ENCODE measurements around the gene PPIP5K1. TPM values are rescaled to one million over a fixed set of nuclear protein-coding genes. Genes with fewer than 3 reads are reported as not detected.
"Not testable (repeated sequence)": the region's sequence is repeated elsewhere in the genome, so short reads cannot be mapped to it uniquely, and the experiment has no call there.

The PPIP5K1 gene
- total RNA-seq, 1 donor from 2014 or later, result 62.4 TPM

GRCh38 chr15:43574607-43575006, 15.4 kb downstream of the PPIP5K1 start:
- H3K36me3 Mint-ChIP-seq (ENCODE audit: low read depth); H3K9me3 Mint-ChIP-seq; H3K4me1 Mint-ChIP-seq (ENCODE audit: low read depth); H3K4me3 Mint-ChIP-seq (ENCODE audit: low read depth); intact Hi-C loops (cut with micrococcal nuclease); DNase-seq (ENCODE audit: low spot score); H3K27ac Mint-ChIP-seq; H3K27me3 Mint-ChIP-seq (ENCODE audit: low read depth): not testable (repeated sequence)

- H3K4me1 Mint-ChIP-seq (ENCODE audit: low read depth); DNase-seq (ENCODE audit: low spot score); H3K27me3 Mint-ChIP-seq (ENCODE audit: low read depth); H3K36me3 Mint-ChIP-seq (ENCODE audit: low read depth); H3K4me3 Mint-ChIP-seq (ENCODE audit: low read depth); H3K9me3 Mint-ChIP-seq; H3K27ac Mint-ChIP-seq; intact Hi-C loops (cut with micrococcal nuclease): not testable (repeated sequence)
Measured at GRCh38 chr15:43566615-43567014, 23.4 kb downstream of the PPIP5K1 start.

- DNase-seq (ENCODE audit: low spot score); H3K4me3 Mint-ChIP-seq (ENCODE audit: low read depth); H3K27ac Mint-ChIP-seq; H3K36me3 Mint-ChIP-seq (ENCODE audit: low read depth); H3K9me3 Mint-ChIP-seq; H3K27me3 Mint-ChIP-seq (ENCODE audit: low read depth); intact Hi-C loops (cut with micrococcal nuclease); H3K4me1 Mint-ChIP-seq (ENCODE audit: low read depth): not testable (repeated sequence)
Measured at GRCh38 chr15:43563793-43564192, 26.2 kb downstream of the PPIP5K1 start.

- intact Hi-C loops (cut with micrococcal nuclease); H3K4me1 Mint-ChIP-seq (ENCODE audit: low read depth): not testable (repeated sequence)
Measured at GRCh38 chr15:43562753-43563152, 27.3 kb downstream of the PPIP5K1 start.

GRCh38 chr15:43552986-43553385, 37.0 kb downstream of the PPIP5K1 start:
- Mint-ChIP-seq H3K9me3 (no peaks in the 10 kb centered on the region), H3K27me3 (ENCODE audit: low read depth) (no peaks in the 10 kb centered on the region), H3K4me3 (ENCODE audit: low read depth) (no peak overlapping the region), H3K36me3 (ENCODE audit: low read depth) (peaks cover 3% of the 10 kb centered on the region), H3K27ac (no peak overlapping the region), H3K4me1 (ENCODE audit: low read depth) (no peaks in the 10 kb centered on the region)
- DNase-seq (ENCODE audit: low spot score), result no peak
- intact Hi-C loops (cut with micrococcal nuclease), result no loop called here

More at GRCh38 chr15:43562753-43563152, 27.3 kb downstream of the PPIP5K1 start:
- not testable (repeated sequence) for DNase-seq (ENCODE audit: low spot score); H3K9me3 Mint-ChIP-seq; H3K36me3 Mint-ChIP-seq (ENCODE audit: low read depth); H3K27me3 Mint-ChIP-seq (ENCODE audit: low read depth); H3K4me3 Mint-ChIP-seq (ENCODE audit: low read depth); H3K27ac Mint-ChIP-seq

GRCh38 chr15:43552256-43552655, 37.8 kb downstream of the PPIP5K1 start:
- intact Hi-C loops (cut with micrococcal nuclease), result no loop called here
- no peak overlapping the region for H3K4me3 Mint-ChIP-seq (ENCODE audit: low read depth)

GRCh38 chr15:43550527-43551363, 39.3 kb downstream of the PPIP5K1 start:
- Mint-ChIP-seq H3K4me3 (ENCODE audit: low read depth) (no peak overlapping the region), H3K27me3 (ENCODE audit: low read depth) (no peaks in the 10 kb centered on the region), H3K4me1 (ENCODE audit: low read depth) (no peaks in the 10 kb centered on the region), H3K9me3 (no peaks in the 10 kb centered on the region), H3K36me3 (ENCODE audit: low read depth) (peaks cover 5% of the 10 kb centered on the region), H3K27ac (no peak overlapping the region)
- DNase-seq (ENCODE audit: low spot score), result no peak
- intact Hi-C loops (cut with micrococcal nuclease), result no loop called here

More at GRCh38 chr15:43552256-43552655, 37.8 kb downstream of the PPIP5K1 start:
- no peak for DNase-seq (ENCODE audit: low spot score)
- Mint-ChIP-seq H3K4me1 (ENCODE audit: low read depth) (no peaks in the 10 kb centered on the region), H3K9me3 (no peaks in the 10 kb centered on the region), H3K27me3 (ENCODE audit: low read depth) (no peaks in the 10 kb centered on the region), H3K36me3 (ENCODE audit: low read depth) (peaks cover 5% of the 10 kb centered on the region), H3K27ac (no peak overlapping the region)

- no peaks in the 10 kb centered on the region for H3K4me1 Mint-ChIP-seq (ENCODE audit: low read depth)
Measured at GRCh38 chr15:43547539-43547938, 42.5 kb downstream of the PPIP5K1 start.

GRCh38 chr15:43545426-43545825, 44.6 kb downstream of the PPIP5K1 start:
- Mint-ChIP-seq H3K9me3 (no peaks in the 10 kb centered on the region), H3K4me1 (ENCODE audit: low read depth) (peaks cover 4% of the 10 kb centered on the region), H3K27ac (no peak overlapping the region), H3K27me3 (ENCODE audit: low read depth) (no peaks in the 10 kb centered on the region), H3K36me3 (ENCODE audit: low read depth) (peaks cover 5% of the 10 kb centered on the region), H3K4me3 (ENCODE audit: low read depth) (no peak overlapping the region)
- intact Hi-C loops (cut with micrococcal nuclease), result no loop called here
- DNase-seq (ENCODE audit: low spot score), result no peak

More at GRCh38 chr15:43547539-43547938, 42.5 kb downstream of the PPIP5K1 start:
- intact Hi-C loops (cut with micrococcal nuclease), result no loop called here
- Mint-ChIP-seq H3K27ac (no peak overlapping the region), H3K9me3 (no peaks in the 10 kb centered on the region), H3K4me3 (ENCODE audit: low read depth) (no peak overlapping the region), H3K36me3 (ENCODE audit: low read depth) (peaks cover 5% of the 10 kb centered on the region), H3K27me3 (ENCODE audit: low read depth) (no peaks in the 10 kb centered on the region)
- no peak for DNase-seq (ENCODE audit: low spot score)

- no peaks in the 10 kb centered on the region for H3K27me3 Mint-ChIP-seq (ENCODE audit: low read depth)
- no peak overlapping the region for H3K4me3 Mint-ChIP-seq (ENCODE audit: low read depth)
- no peaks in the 10 kb centered on the region for H3K9me3 Mint-ChIP-seq
- peaks cover 5% of the 10 kb centered on the region for H3K36me3 Mint-ChIP-seq (ENCODE audit: low read depth)
- peaks cover 4% of the 10 kb centered on the region for H3K4me1 Mint-ChIP-seq (ENCODE audit: low read depth)
- intact Hi-C loops (cut with micrococcal nuclease), result no loop called here
- DNase-seq (ENCODE audit: low spot score), result no peak
- no peak overlapping the region for H3K27ac Mint-ChIP-seq
Measured at GRCh38 chr15:43544266-43544665, 45.7 kb downstream of the PPIP5K1 start.

- intact Hi-C loops (cut with micrococcal nuclease), result no loop called here
- Mint-ChIP-seq H3K4me1 (ENCODE audit: low read depth) (peaks cover 4% of the 10 kb centered on the region), H3K36me3 (ENCODE audit: low read depth) (no peaks in the 10 kb centered on the region), H3K9me3 (no peaks in the 10 kb centered on the region), H3K27ac (no peak overlapping the region), H3K27me3 (ENCODE audit: low read depth) (no peaks in the 10 kb centered on the region), H3K4me3 (ENCODE audit: low read depth) (no peak overlapping the region)
- DNase-seq (ENCODE audit: low spot score), result no peak
Measured at GRCh38 chr15:43541785-43542184, 48.2 kb downstream of the PPIP5K1 start.

- H3K27ac Mint-ChIP-seq, result no peak overlapping the region
- no peak for DNase-seq (ENCODE audit: low spot score)
- intact Hi-C loops (cut with micrococcal nuclease), result no loop called here
- no peaks in the 10 kb centered on the region for H3K9me3 Mint-ChIP-seq
- no peak overlapping the region for H3K4me3 Mint-ChIP-seq (ENCODE audit: low read depth)
- no peaks in the 10 kb centered on the region for H3K36me3 Mint-ChIP-seq (ENCODE audit: low read depth)
- H3K27me3 Mint-ChIP-seq (ENCODE audit: low read depth), result no peaks in the 10 kb centered on the region
- peaks cover 4% of the 10 kb centered on the region for H3K4me1 Mint-ChIP-seq (ENCODE audit: low read depth)
Measured at GRCh38 chr15:43538091-43538490, 51.9 kb downstream of the PPIP5K1 start.

- intact Hi-C loops (cut with micrococcal nuclease), result no loop called here
- no peaks in the 10 kb centered on the region for H3K9me3 Mint-ChIP-seq
- no peaks in the 10 kb centered on the region for H3K27me3 Mint-ChIP-seq (ENCODE audit: low read depth)
- no peak overlapping the region for H3K27ac Mint-ChIP-seq
- no peaks in the 10 kb centered on the region for H3K36me3 Mint-ChIP-seq (ENCODE audit: low read depth)
- H3K4me1 Mint-ChIP-seq (ENCODE audit: low read depth), result no peaks in the 10 kb centered on the region
- no peak overlapping the region for H3K4me3 Mint-ChIP-seq (ENCODE audit: low read depth)
- DNase-seq (ENCODE audit: low spot score), result no peak
Measured at GRCh38 chr15:43534897-43535296, 55.1 kb downstream of the PPIP5K1 start.

Data from activated T-helper 2 cell treated with anti-CD3 and anti-CD28 coated beads, Interferon-gamma antibody, Interleukin-2, Interleukin-4, amounts not matched to agents 10 μg/mL and 5 μg/mL and 100 μg/mL, durations not matched to agents 14 hours and 24 hours and 36 hours (primary cell).